Measurements from ENCODE around the gene PTPRT. TPM values are rescaled to one million over a fixed set of nuclear protein-coding genes. Genes with fewer than 3 reads are reported as not detected.

Gene PTPRT
- polyA plus RNA-seq, 2 of the 4 experiments (the other 2 are of a cell fraction): not detected

- Histone ChIP-seq H3K4me2 (no peak overlapping the region), H3K4me1 (no peaks in the 10 kb centered on the region), H3K9me3 (no peaks in the 10 kb centered on the region), H3K27ac (no peak overlapping the region), H3K4me3 (no peak overlapping the region)
- 2% methylated on average over 3 of the region's 3 CpGs for WGBS (ENCODE audit: missing lambda C conversion rate)
- CTCF ChIA-PET: no interaction called here
- POLR2A ChIA-PET: no interaction called here
- no peak for TF ChIP-seq SMC3 (IDR thresholded peaks at IDR 0.05)
- no peak for TF ChIP-seq ESRRA (IDR thresholded peaks at IDR 0.05; ENCODE audit: borderline replicate concordance, low read length)
- TF ChIP-seq EP300 (IDR thresholded peaks at IDR 0.05): no peak
- no peak for TF ChIP-seq SREBF2 (IDR thresholded peaks at IDR 0.05)
- TF ChIP-seq RNF2 (IDR thresholded peaks at IDR 0.05; ENCODE audit: borderline replicate concordance, low read depth): no peak
- no peak for TF ChIP-seq MYC (IDR thresholded peaks at IDR 0.05; ENCODE audit: borderline replicate concordance, low read length)
- no peak for TF ChIP-seq CTCF (IDR thresholded peaks at IDR 0.05)
- TF ChIP-seq JUNB (IDR thresholded peaks at IDR 0.05): no peak
- TF ChIP-seq NR3C1 (IDR thresholded peaks at IDR 0.05): no peak
- no peak for TF ChIP-seq HES2 (IDR thresholded peaks at IDR 0.05)
- TF ChIP-seq POLR2A (IDR thresholded peaks at IDR 0.05; ENCODE audit: low read length): no peak
- TF ChIP-seq ATOH8 (CRISPR knock-in tag; IDR thresholded peaks at IDR 0.05; ENCODE audit: low read depth): no peak
- no peak for TF ChIP-seq ZSCAN20 (CRISPR knock-in tag; IDR thresholded peaks at IDR 0.05)
- TF ChIP-seq MAZ (IDR thresholded peaks at IDR 0.05; ENCODE audit: borderline replicate concordance, low read depth, low read length): no peak
- TF ChIP-seq KDM5A (IDR thresholded peaks at IDR 0.05): no peak
- FAIRE-seq (no peak), ATAC-seq (no peak), DNase-seq (ENCODE audit: low read depth in 1 of 2, low spot score in 1 of 2) (no peak)
Observed at GRCh38 chr20:43032459-43032858, 157.2 kb downstream of the PTPRT start.

DNA sequence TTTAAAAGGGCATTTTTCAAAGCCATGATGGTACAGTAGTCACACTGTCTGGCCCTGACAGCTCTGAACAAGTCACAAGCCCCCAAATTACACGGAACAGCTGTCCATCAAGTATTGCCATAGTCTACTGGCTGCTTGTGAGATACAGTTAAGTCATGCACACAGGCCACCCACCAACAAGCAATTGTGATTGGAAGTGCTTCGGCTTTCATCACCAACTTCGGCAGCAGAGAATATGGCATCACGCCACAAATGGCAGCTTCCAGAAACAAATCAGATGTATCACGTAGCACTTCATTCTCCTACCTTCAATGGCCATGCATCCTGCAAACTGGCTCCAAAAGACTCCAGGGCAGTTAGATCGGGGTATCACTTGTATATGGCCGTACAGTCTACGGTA is 160.5 kb downstream of the PTPRT start:
- TF ChIP-seq FOSL2 (IDR thresholded peaks at IDR 0.05): no peak
- TF ChIP-seq FOSL2 (CRISPR knock-in tag; IDR thresholded peaks at IDR 0.05): no peak
- no peak for TF ChIP-seq FOSB (CRISPR knock-in tag; IDR thresholded peaks at IDR 0.05)
- TF ChIP-seq SREBF2 (IDR thresholded peaks at IDR 0.05): no peak
- no peak for TF ChIP-seq HOXB5 (CRISPR knock-in tag; IDR thresholded peaks at IDR 0.05)
- no peak for TF ChIP-seq EHF (CRISPR knock-in tag; IDR thresholded peaks at IDR 0.05)
- no peak for TF ChIP-seq HOXB13 (CRISPR knock-in tag; IDR thresholded peaks at IDR 0.05; ENCODE audit: low read depth)
- no peak for TF ChIP-seq MAFK (IDR thresholded peaks at IDR 0.05; ENCODE audit: partially characterized antibody)
- no peak for TF ChIP-seq CHD2 (IDR thresholded peaks at IDR 0.05; ENCODE audit: low read length, partially characterized antibody)
- no peak for TF ChIP-seq ZC3H11A (IDR thresholded peaks at IDR 0.05)
- no peak for TF ChIP-seq TP53 (CRISPR knock-in tag; IDR thresholded peaks at IDR 0.05)
- TF ChIP-seq, protein P1, sequence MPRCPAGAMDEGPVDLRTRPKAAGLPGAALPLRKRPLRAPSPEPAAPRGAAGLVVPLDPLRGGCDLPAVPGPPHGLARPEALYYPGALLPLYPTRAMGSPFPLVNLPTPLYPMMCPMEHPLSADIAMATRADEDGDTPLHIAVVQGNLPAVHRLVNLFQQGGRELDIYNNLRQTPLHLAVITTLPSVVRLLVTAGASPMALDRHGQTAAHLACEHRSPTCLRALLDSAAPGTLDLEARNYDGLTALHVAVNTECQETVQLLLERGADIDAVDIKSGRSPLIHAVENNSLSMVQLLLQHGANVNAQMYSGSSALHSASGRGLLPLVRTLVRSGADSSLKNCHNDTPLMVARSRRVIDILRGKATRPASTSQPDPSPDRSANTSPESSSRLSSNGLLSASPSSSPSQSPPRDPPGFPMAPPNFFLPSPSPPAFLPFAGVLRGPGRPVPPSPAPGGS (IDR thresholded peaks at IDR 0.05): no peak
- TF ChIP-seq CBX2 (IDR thresholded peaks at IDR 0.05; ENCODE audit: borderline replicate concordance, low read depth): no peak
- TF ChIP-seq NR3C1 (IDR thresholded peaks at IDR 0.05): no peak
- no peak for TF ChIP-seq USF2 (IDR thresholded peaks at IDR 0.05)
- no peak for TF ChIP-seq KDM1A (IDR thresholded peaks at IDR 0.05; ENCODE audit: low read depth)
- TF ChIP-seq JUN (IDR thresholded peaks at IDR 0.05): no peak
- TF ChIP-seq EHMT2 (IDR thresholded peaks at IDR 0.05; ENCODE audit: low read depth): no peak
- no peak for TF ChIP-seq GATA3 (IDR thresholded peaks at IDR 0.05; ENCODE audit: borderline replicate concordance)
- no peak for TF ChIP-seq CBX8 (IDR thresholded peaks at IDR 0.05)
- Histone ChIP-seq H3K9me3 (no peaks in the 10 kb centered on the region), H3K27ac (no peak overlapping the region), H3K4me3 (no peak overlapping the region), H3K4me1 (no peaks in the 10 kb centered on the region), H3K4me2 (no peak overlapping the region)
- no peak for DNase-seq (ENCODE audit: low read depth in 1 of 2, low spot score in 1 of 2)
- ChIA-PET CTCF (no interaction called here), POLR2A (no interaction called here)
- FAIRE-seq: no peak
- WGBS (ENCODE audit: missing lambda C conversion rate): 19% methylated on average over 8 of the region's 8 CpGs
- ATAC-seq: no peak

All from A549 (cell line).